ENCODE measurements around the gene DDX20.

GRCh38 chr1:111769517-111770146 lies 13.9 kb downstream of the DDX20 start:
- TF ChIP-seq POLR2AphosphoS5 (IDR thresholded peaks at IDR 0.05) (no peak), POLR2A (IDR thresholded peaks at IDR 0.05; ENCODE audit: low read depth) (no peak)
